Esophagus squamous epithelium (tissue), 5 donors: Measurements from ENCODE around the gene PLCH2. TPM values are rescaled to one million over a fixed set of nuclear protein-coding genes. Genes with fewer than 3 reads are reported as not detected.

ENCODE experiments used
- DNase-seq: peaks from one replicate; lab custom pipeline; 2025; lab: John Stamatoyannopoulos, UW
- H3K27ac ChIP-seq, 4 donors: fragments of 200-600 bp; sonication (generic); one replicate each; pipeline ENCODE4 v1.5.1; 2016 to 2019; ENCODE audit warnings: mild to moderate bottlenecking in 1 of 4
- H3K27me3 ChIP-seq, 4 donors: fragments of 200-600 bp; sonication (generic); 1 replicate in 3 of 4; 2 replicates in 1 of 4; pipeline versions ENCODE4 v1.5.1 to v1.6.0; 2017 to 2021; ENCODE audit warnings: antibody characterized with exemption in 1 of 4
- H3K36me3 ChIP-seq, 3 donors: fragments of 200-600 bp; sonication (generic); one replicate each; pipeline ENCODE4 v1.5.1; 2016 to 2019
- H3K4me1 ChIP-seq, 3 donors: fragments of 200-600 bp; sonication (generic); one replicate each; pipeline ENCODE4 v1.5.1; 2017 to 2019
- H3K4me3 ChIP-seq, 4 donors: fragments of 200-600 bp; sonication (generic); 1 replicate in 3 of 4; 2 replicates in 1 of 4; pipeline ENCODE4 v1.5.1; 2016 to 2019; ENCODE audit warnings: mild to moderate bottlenecking in 2 of 4, moderate library complexity in 1 of 4
- H3K9me3 ChIP-seq, 3 donors: fragments of 200-600 bp; sonication (generic); one replicate each; pipeline ENCODE4 v1.5.1; 2016 to 2019
- CTCF ChIP-seq, 6 experiments: fragments of 450-650 bp in 4 of 6; fragments of 200-600 bp in 2 of 6; sonication (generic) in 2 of 6; IDR thresholded peaks; one replicate each; pipeline ENCODE4 v1.5.1; 2016 to 2019; ENCODE audit warnings: antibody characterized with exemption in 6 of 6, mild to moderate bottlenecking in 4 of 6, moderate library complexity in 4 of 6
- POLR2A ChIP-seq, 4 donors: fragments of 450-650 bp; IDR thresholded peaks; one replicate each; pipeline ENCODE4 v1.6.1; 2017; ENCODE audit warnings: antibody characterized with exemption in 4 of 4, mild to moderate bottlenecking in 4 of 4, moderate library complexity in 3 of 4
- WGBS, 2 donors: methylation state at CpG; one replicate each; pipeline ENCODE4 v1.1.5; 2018; 5-methylcytosine and 5-hydroxymethylcytosine counted together
- intact Hi-C: fragments of 100-400 bp; cut with DNase I; formaldehyde crosslinking; loops from one replicate; pipeline ENCODE4 v1.15.0; 2022
- total RNA-seq, 4 donors: library from RNA; depleted of rRNA; stranded (reverse); fragments of >200 nt; gene quantifications; one replicate each; pipeline ENCODE4 v1.1.0, GENCODE V29; 2016
- donor health status: DM: yes; HTN: yes; CAD: no.

Gene PLCH2
- total RNA-seq, 4 donors from 2014 or later: 26.1 to 34.3 (median 31.5) TPM

GRCh38 chr1:2502661-2503553 is 26.8 kb downstream of the PLCH2 start:
- Histone ChIP-seq H3K36me3 (peaks cover 0 to 53% (median 6%) of the 10 kb centered on the region in 3 donors), H3K4me1 (peaks cover 0 to 37% (median 0%) of the 10 kb centered on the region in 3 donors), H3K4me3 (no peak overlapping the region), H3K27me3 (peaks cover 0 to 65% (median 0%) of the 10 kb centered on the region in 4 donors), H3K27ac (no peak overlapping the region), H3K9me3 (no peaks in the 10 kb centered on the region)
- DNase-seq: no peak
- no peak for TF ChIP-seq POLR2A (IDR thresholded peaks at IDR 0.05)
- TF ChIP-seq CTCF (IDR thresholded peaks at IDR 0.05): no peak
- intact Hi-C loops: no loop called here
- WGBS, 2 donors: no CpG with 5 or more reads among the region's 36 CpGs

GRCh38 chr1:2503554-2504224 is 27.6 kb downstream of the PLCH2 start:
- WGBS, 2 donors: 49 to 63% methylated on average over 8 to 19 of the region's 42 CpGs
- no peak for DNase-seq
- Histone ChIP-seq H3K36me3 (peaks cover 0 to 61% (median 9%) of the 10 kb centered on the region in 3 donors), H3K27ac (no peak overlapping the region), H3K27me3 (peaks cover 0 to 63% (median 0%) of the 10 kb centered on the region in 4 donors), H3K4me3 (no peak overlapping the region), H3K9me3 (no peaks in the 10 kb centered on the region), H3K4me1 (peaks cover 0 to 37% (median 0%) of the 10 kb centered on the region in 3 donors)
- TF ChIP-seq POLR2A (IDR thresholded peaks at IDR 0.05): no peak
- no peak for TF ChIP-seq CTCF (IDR thresholded peaks at IDR 0.05)
- intact Hi-C loops: no loop called here

GRCh38 chr1:2504225-2504948 is 28.3 kb downstream of the PLCH2 start:
- 60 to 82% methylated on average over 1 to 10 of the region's 36 CpGs for WGBS, 2 donors
- H3K27ac ChIP-seq: no peak overlapping the region
- H3K36me3 ChIP-seq: peaks cover 1 to 64% (median 10%) of the 10 kb centered on the region in 3 donors
- no peak for DNase-seq
- no peak overlapping the region for H3K4me3 ChIP-seq
- H3K9me3 ChIP-seq: no peaks in the 10 kb centered on the region
- intact Hi-C loops: no loop called here
- no peak for TF ChIP-seq CTCF (IDR thresholded peaks at IDR 0.05)
- TF ChIP-seq POLR2A (IDR thresholded peaks at IDR 0.05): no peak
- peaks cover 0 to 37% (median 0%) of the 10 kb centered on the region in 3 donors for H3K4me1 ChIP-seq
- H3K27me3 ChIP-seq: peaks cover 0 to 56% (median 0%) of the 10 kb centered on the region in 4 donors

GRCh38 chr1:2504949-2505272 is 28.8 kb downstream of the PLCH2 start:
- DNase-seq: no peak
- Histone ChIP-seq H3K36me3 (peaks cover 6 to 64% (median 15%) of the 10 kb centered on the region in 3 donors), H3K9me3 (no peaks in the 10 kb centered on the region), H3K27me3 (peaks cover 0 to 51% (median 0%) of the 10 kb centered on the region in 4 donors), H3K27ac (no peak overlapping the region), H3K4me1 (peaks cover 0 to 34% (median 0%) of the 10 kb centered on the region in 3 donors), H3K4me3 (no peak overlapping the region)
- intact Hi-C loops: no loop called here
- 73% methylated on average over 6 of the region's 22 CpGs; no CpG with 5 or more reads in 1 of the 2 donors for WGBS, 2 donors
- TF ChIP-seq CTCF (IDR thresholded peaks at IDR 0.05): no peak
- TF ChIP-seq POLR2A (IDR thresholded peaks at IDR 0.05): no peak
